Hepatocyte (in vitro differentiated cells): ENCODE measurements around the gene RPH3AL. TPM values are rescaled to one million over a fixed set of nuclear protein-coding genes. Genes with fewer than 3 reads are reported as not detected.
A peak's percentile ranks its signal among the peaks of the same experiment; 100 is the strongest.
"Not testable (repeated sequence)": the region's sequence is repeated elsewhere in the genome, so short reads cannot be mapped to it uniquely, and the experiment has no call there.

Experiments used
- DNase-seq: peaks from one replicate; pipeline ENCODE4 v3.0.0-alpha.2; 2016; ENCODE audit warnings: low spot score
- H2AFZ ChIP-seq: fragments of 200-600 bp; sonication (generic); 2 replicates; pipeline ENCODE4 v1.6.0; 2016; ENCODE audit warnings: antibody characterized with exemption, mild to moderate bottlenecking
- H3K27ac ChIP-seq: fragments of 200-600 bp; sonication (generic); 2 replicates; pipeline ENCODE4 v1.5.1; 2016; ENCODE audit warnings: mild to moderate bottlenecking
- H3K27me3 ChIP-seq: fragments of 200-600 bp; sonication (generic); 2 replicates; pipeline ENCODE4 v1.6.1; 2016
- H3K36me3 ChIP-seq: fragments of 200-600 bp; sonication (generic); replicated peaks from 2 replicates; pipeline ENCODE4 v1.5.1; 2016; ENCODE audit warnings: low read depth; ENCODE audit not compliant: insufficient read depth
- H3K4me1 ChIP-seq: fragments of 200-600 bp; sonication (generic); 2 replicates; pipeline ENCODE4 v1.5.1; 2016; ENCODE audit warnings: mild to moderate bottlenecking, moderate library complexity; ENCODE audit not compliant: insufficient read depth
- H3K4me2 ChIP-seq: fragments of 200-600 bp; sonication (generic); 2 replicates; pipeline ENCODE4 v1.6.0; 2016
- H3K4me3 ChIP-seq: fragments of 200-600 bp; sonication (generic); 2 replicates; pipeline ENCODE4 v1.5.1; 2016; ENCODE audit warnings: mild to moderate bottlenecking
- H3K79me2 ChIP-seq: fragments of 200-600 bp; sonication (generic); 2 replicates; pipeline ENCODE4 v1.6.0; 2017; ENCODE audit warnings: mild to moderate bottlenecking
- H3K9me2 ChIP-seq: fragments of 200-600 bp; sonication (generic); replicated peaks from 2 replicates; pipeline ENCODE4 v1.6.0; 2017; ENCODE audit warnings: mild to moderate bottlenecking; ENCODE audit not compliant: insufficient read depth
- H3K9me3 ChIP-seq: fragments of 200-600 bp; sonication (generic); 2 replicates; pipeline ENCODE4 v1.5.1; 2016; ENCODE audit warnings: low read depth, mild to moderate bottlenecking
- H4K20me1 ChIP-seq: fragments of 200-600 bp; sonication (generic); 2 replicates; pipeline ENCODE4 v1.6.0; 2016; ENCODE audit warnings: mild to moderate bottlenecking; ENCODE audit not compliant: insufficient read depth, poor library complexity, severe bottlenecking
- EZH2 ChIP-seq: fragments of 200-600 bp; sonication (generic); IDR thresholded peaks from 2 replicates; pipeline ENCODE4 v1.6.1; 2016; ENCODE audit warnings: antibody characterized with exemption, mild to moderate bottlenecking, borderline replicate concordance
- EZH2phosphoT487 ChIP-seq: fragments of 200-600 bp; sonication (generic); IDR thresholded peaks from one replicate; pipeline ENCODE4 v1.6.1; 2018; ENCODE audit warnings: antibody characterized with exemption, mild to moderate bottlenecking, low read depth, moderate library complexity; ENCODE audit not compliant: unreplicated experiment, severe bottlenecking
- WGBS: methylation state at CpG from one replicate; pipeline ENCODE4 v1.1.6; 2016; ENCODE audit warnings: low lambda C conversion rate; ENCODE audit errors: missing lambda C conversion rate; 5-methylcytosine and 5-hydroxymethylcytosine counted together
- polyA plus RNA-seq: library from polyadenylated mRNA; unstranded; fragments of >200 nt; fragmentation: Nextera tagmentation; extraction: Ambion mirVana; gene quantifications from 2 replicates; pipeline ENCODE4 v1.2.1, GENCODE V29; 2016
- total RNA-seq: library from RNA; depleted of rRNA; stranded (reverse); fragments of >200 nt; gene quantifications from 2 replicates; pipeline ENCODE4 v1.2.3, GENCODE V29; 2014
- TF ChIP-seq, protein P1 (sequence below): fragments of 200-600 bp; sonication (generic); IDR thresholded peaks from 2 replicates; pipeline ENCODE4 v1.5.1; 2016; ENCODE audit warnings: antibody characterized with exemption, mild to moderate bottlenecking; ENCODE audit not compliant: poor library complexity

The RPH3AL gene
- total and polyA plus RNA-seq, 2 experiments from 2014 or later: 7.0 to 7.6 TPM

- Histone ChIP-seq H3K9me2 (no peaks in the 10 kb centered on the region), H3K9me3 (no peaks in the 10 kb centered on the region), H2AFZ (no peak overlapping the region), H3K4me2 (no peak overlapping the region), H3K79me2 (no peaks in the 10 kb centered on the region), H4K20me1 (no peaks in the 10 kb centered on the region), H3K27ac (no peak overlapping the region), H3K27me3 (no peaks in the 10 kb centered on the region), H3K4me1 (no peaks in the 10 kb centered on the region), H3K4me3 (no peak overlapping the region), H3K36me3 (no peaks in the 10 kb centered on the region)
- WGBS: 95% methylated on average over 6 of the region's 6 CpGs
- no peak for TF ChIP-seq EZH2phosphoT487
- no peak for TF ChIP-seq EZH2
- TF ChIP-seq, protein P1, sequence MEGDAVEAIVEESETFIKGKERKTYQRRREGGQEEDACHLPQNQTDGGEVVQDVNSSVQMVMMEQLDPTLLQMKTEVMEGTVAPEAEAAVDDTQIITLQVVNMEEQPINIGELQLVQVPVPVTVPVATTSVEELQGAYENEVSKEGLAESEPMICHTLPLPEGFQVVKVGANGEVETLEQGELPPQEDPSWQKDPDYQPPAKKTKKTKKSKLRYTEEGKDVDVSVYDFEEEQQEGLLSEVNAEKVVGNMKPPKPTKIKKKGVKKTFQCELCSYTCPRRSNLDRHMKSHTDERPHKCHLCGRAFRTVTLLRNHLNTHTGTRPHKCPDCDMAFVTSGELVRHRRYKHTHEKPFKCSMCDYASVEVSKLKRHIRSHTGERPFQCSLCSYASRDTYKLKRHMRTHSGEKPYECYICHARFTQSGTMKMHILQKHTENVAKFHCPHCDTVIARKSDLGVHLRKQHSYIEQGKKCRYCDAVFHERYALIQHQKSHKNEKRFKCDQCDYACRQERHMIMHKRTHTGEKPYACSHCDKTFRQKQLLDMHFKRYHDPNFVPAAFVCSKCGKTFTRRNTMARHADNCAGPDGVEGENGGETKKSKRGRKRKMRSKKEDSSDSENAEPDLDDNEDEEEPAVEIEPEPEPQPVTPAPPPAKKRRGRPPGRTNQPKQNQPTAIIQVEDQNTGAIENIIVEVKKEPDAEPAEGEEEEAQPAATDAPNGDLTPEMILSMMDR: no peak
- DNase-seq: no peak
Measured at GRCh38 chr17:170130-170670, 182.4 kb downstream of the RPH3AL start.

- H3K4me1 ChIP-seq, DNase-seq, H2AFZ ChIP-seq, H3K4me2 ChIP-seq, H3K27me3 ChIP-seq, H3K9me3 ChIP-seq, H3K9me2 ChIP-seq, H3K36me3 ChIP-seq, H3K4me3 ChIP-seq, H3K27ac ChIP-seq, H4K20me1 ChIP-seq, H3K79me2 ChIP-seq: not testable (repeated sequence)
- WGBS: 89% methylated on average over 9 of the region's 11 CpGs
Measured at GRCh38 chr17:168614-169013, 184.0 kb downstream of the RPH3AL start.

DNA sequence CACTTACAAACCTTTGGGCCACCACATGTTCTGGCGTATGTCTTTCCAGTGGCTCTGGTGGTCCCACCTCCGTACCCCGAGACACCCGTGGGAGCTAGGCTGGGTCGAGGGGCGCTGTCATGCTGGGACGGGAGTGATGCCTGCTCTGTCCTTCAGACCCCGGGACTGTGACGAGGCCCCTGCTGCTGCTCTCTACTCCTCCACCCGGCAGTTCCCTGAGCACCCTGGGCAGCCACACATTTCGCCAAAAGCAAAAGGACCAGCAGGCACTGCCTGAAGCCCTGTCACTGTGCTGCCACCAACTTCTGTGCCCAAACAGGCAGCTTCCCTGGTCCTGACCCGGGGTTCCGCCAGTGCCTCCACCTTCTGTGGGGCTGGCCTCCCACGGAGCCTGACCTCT is 186.7 kb downstream of the RPH3AL start:
- no peak for DNase-seq
- 95% methylated on average over 14 of the region's 14 CpGs for WGBS
- TF ChIP-seq, protein P1: no peak
- no peak for TF ChIP-seq EZH2
- TF ChIP-seq EZH2phosphoT487: no peak

GRCh38 chr17:164303-165235 is 188.0 kb downstream of the RPH3AL start:
- H2AFZ ChIP-seq: no peak overlapping the region
- no peak overlapping the region for H3K27ac ChIP-seq
- no peaks in the 10 kb centered on the region for H4K20me1 ChIP-seq
- H3K4me3 ChIP-seq: no peak overlapping the region
- no peaks in the 10 kb centered on the region for H3K4me1 ChIP-seq
- no peak for TF ChIP-seq EZH2
- TF ChIP-seq, protein P1: peak; percentile 72
- H3K9me2 ChIP-seq: no peaks in the 10 kb centered on the region
- H3K9me3 ChIP-seq: no peaks in the 10 kb centered on the region
- H3K79me2 ChIP-seq: no peaks in the 10 kb centered on the region
- 77% methylated on average over 16 of the region's 16 CpGs for WGBS
- no peaks in the 10 kb centered on the region for H3K27me3 ChIP-seq
- peak; percentile 80 for DNase-seq
- H3K4me2 ChIP-seq: no peak overlapping the region
- H3K36me3 ChIP-seq: no peaks in the 10 kb centered on the region

More for the DNA sequence above, 186.7 kb downstream of the RPH3AL start:
- Histone ChIP-seq H3K4me2 (no peak overlapping the region), H3K36me3 (no peaks in the 10 kb centered on the region), H3K9me3 (no peaks in the 10 kb centered on the region), H3K79me2 (no peaks in the 10 kb centered on the region), H3K4me1 (no peaks in the 10 kb centered on the region), H4K20me1 (no peaks in the 10 kb centered on the region), H2AFZ (no peak overlapping the region), H3K27ac (no peak overlapping the region), H3K27me3 (no peaks in the 10 kb centered on the region), H3K4me3 (no peak overlapping the region), H3K9me2 (no peaks in the 10 kb centered on the region)
